ENCODE measurements around the gene ZC3H14.

ZC3H14 gene

GRCh38 chr14:88607829-88608228 lies 45.0 kb downstream of the ZC3H14 start:
- DNase-seq (ENCODE audit: low read depth) = no peak

GRCh38 chr14:88611878-88612277 lies 49.0 kb downstream of the ZC3H14 start:
- DNase-seq (ENCODE audit: low read depth) = no peak

- no peak for DNase-seq (ENCODE audit: low read depth)
These were observed 50.1 kb downstream of the ZC3H14 start for GRCh38 chr14:88612981-88613380.

GRCh38 chr14:88613552-88614010 lies 50.7 kb downstream of the ZC3H14 start:
- no peak for DNase-seq (ENCODE audit: low read depth)

GRCh38 chr14:88614218-88614907 lies 51.5 kb downstream of the ZC3H14 start:
- DNase-seq (ENCODE audit: low read depth) = no peak

GRCh38 chr14:88616697-88617096 lies 53.9 kb downstream of the ZC3H14 start:
- no peak for DNase-seq (ENCODE audit: low read depth)

- no peak for DNase-seq (ENCODE audit: low read depth)
These were observed 54.6 kb downstream of the ZC3H14 start for GRCh38 chr14:88617479-88617878.

GRCh38 chr14:88618476-88618875 lies 55.6 kb downstream of the ZC3H14 start:
- DNase-seq (ENCODE audit: low read depth) = no peak

- no peak for DNase-seq (ENCODE audit: low read depth)
These were observed 58.3 kb downstream of the ZC3H14 start for GRCh38 chr14:88621100-88621499.

- DNase-seq (ENCODE audit: low read depth) = no peak
These were observed 62.8 kb downstream of the ZC3H14 start for GRCh38 chr14:88625671-88626070.

GRCh38 chr14:88628033-88628432 lies 65.2 kb downstream of the ZC3H14 start:
- DNase-seq (ENCODE audit: low read depth) = no peak

GRCh38 chr14:88628462-88628861 lies 65.6 kb downstream of the ZC3H14 start:
- no peak for DNase-seq (ENCODE audit: low read depth)

- no peak for DNase-seq (ENCODE audit: low read depth)
These were observed 67.7 kb downstream of the ZC3H14 start for GRCh38 chr14:88630565-88630964.

GRCh38 chr14:88631091-88631490 lies 68.3 kb downstream of the ZC3H14 start:
- no peak for DNase-seq (ENCODE audit: low read depth)

GRCh38 chr14:88632512-88632911 lies 69.7 kb downstream of the ZC3H14 start:
- no peak for DNase-seq (ENCODE audit: low read depth)

GRCh38 chr14:88639221-88639620 lies 76.4 kb downstream of the ZC3H14 start:
- DNase-seq (ENCODE audit: low read depth) = no peak

GRCh38 chr14:88660056-88660455 lies 97.2 kb downstream of the ZC3H14 start:
- no peak for DNase-seq (ENCODE audit: low read depth)

GRCh38 chr14:88667555-88668273 lies 104.9 kb downstream of the ZC3H14 start:
- DNase-seq (ENCODE audit: low read depth) = no peak

- no peak for DNase-seq (ENCODE audit: low read depth)
These were observed 105.7 kb downstream of the ZC3H14 start for GRCh38 chr14:88668448-88669116.

GRCh38 chr14:88669346-88669745 lies 106.5 kb downstream of the ZC3H14 start:
- DNase-seq (ENCODE audit: low read depth) = no peak

Measured in stimulated activated CD8-positive, alpha-beta memory T cell treated with anti-CD3 and anti-CD28 coated beads, Interleukin-4, amount 100 ng/mL, for 24 hours (primary cell).